Stimulated activated CD8-positive, alpha-beta memory T cell treated with anti-CD3 and anti-CD28 coated beads, Interleukin-15, amount 100 ng/mL, for 4 hours (primary cell): ENCODE measurements around the gene FBXL17.

Experiments used
- DNase-seq, 2 donors: peaks; one replicate each; pipeline ENCODE4 v3.0.0-alpha.2; 2020; ENCODE audit warnings: low read depth in 2 of 2

The FBXL17 gene

DNA sequence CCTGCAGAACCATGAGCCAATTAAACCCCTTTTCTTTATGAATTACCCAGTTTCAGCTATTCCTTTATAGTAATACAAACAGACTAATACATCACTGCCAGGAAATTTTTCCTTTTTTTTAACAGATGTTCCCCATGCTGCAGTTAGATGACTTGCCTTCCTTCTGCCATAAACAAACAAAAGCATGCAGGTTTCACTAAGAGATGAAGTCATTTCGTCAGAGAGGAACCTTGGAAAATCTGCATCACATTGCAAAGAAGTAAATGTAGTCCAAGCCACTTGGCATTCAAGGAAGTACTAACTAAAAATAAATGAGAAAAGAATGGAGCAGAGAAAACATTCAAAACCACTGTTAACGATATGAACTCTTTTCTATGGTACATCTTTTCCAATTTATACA, 517.1 kb downstream of the FBXL17 start:
- DNase-seq, result no peak

GRCh38 chr5:107863125-107863524, 518.8 kb downstream of the FBXL17 start:
- no peak for DNase-seq

DNA sequence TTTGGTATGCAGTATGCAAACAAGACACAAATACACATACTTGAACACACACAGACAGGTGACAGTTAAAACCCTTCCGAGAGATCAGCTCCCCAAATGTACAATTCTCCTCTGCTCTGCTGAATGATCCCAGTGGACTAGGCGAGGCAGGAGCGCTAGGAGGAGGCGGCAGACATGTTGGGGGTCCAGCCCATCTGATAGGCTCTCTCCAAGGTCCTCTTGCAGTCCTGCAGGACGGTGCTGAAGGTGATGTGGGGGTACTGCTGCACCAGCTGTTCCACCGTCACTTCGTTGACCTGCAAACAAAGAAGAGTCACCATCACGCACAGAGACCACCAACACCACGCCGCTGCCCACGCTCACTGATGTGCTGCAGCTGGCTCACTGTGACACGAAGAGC, 520.3 kb downstream of the FBXL17 start:
- no peak for DNase-seq

DNA sequence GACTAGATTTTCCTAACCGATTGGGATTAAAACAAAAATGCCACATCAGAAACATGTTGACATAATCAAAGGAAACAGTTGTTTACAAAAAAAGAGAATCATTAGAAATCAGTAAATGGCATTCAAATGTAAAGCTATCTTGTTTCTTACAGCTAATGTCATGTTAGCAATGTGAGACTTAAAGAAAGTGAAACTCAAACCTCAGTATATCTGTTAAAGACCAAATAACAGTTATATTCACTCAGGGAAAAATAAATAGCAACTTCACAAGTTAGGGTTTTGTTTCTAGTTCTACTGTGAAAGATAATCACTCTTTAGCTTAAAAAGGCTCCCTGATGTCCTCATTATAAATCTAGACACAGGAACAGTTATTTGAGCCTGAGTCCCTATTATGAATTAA, 521.9 kb downstream of the FBXL17 start:
- no peak for DNase-seq

DNA sequence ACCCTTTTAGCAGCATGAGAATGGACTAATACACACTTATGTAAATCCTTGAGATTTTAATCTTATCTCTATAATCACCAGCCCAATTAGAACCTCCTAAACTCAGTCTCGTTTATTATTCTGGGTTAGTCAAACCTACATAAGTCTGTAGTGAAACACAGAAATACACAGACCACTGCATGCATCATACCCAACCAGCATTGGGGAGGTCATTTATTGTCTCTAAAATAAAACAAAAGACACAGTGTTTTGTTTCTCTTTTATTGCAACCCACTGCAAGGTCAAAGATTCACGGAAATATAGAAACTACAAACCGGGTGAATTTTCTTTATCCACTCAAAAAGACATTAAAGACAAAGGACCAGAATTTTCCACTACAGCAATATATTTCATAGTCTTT, 523.1 kb downstream of the FBXL17 start:
- no peak for DNase-seq

DNA sequence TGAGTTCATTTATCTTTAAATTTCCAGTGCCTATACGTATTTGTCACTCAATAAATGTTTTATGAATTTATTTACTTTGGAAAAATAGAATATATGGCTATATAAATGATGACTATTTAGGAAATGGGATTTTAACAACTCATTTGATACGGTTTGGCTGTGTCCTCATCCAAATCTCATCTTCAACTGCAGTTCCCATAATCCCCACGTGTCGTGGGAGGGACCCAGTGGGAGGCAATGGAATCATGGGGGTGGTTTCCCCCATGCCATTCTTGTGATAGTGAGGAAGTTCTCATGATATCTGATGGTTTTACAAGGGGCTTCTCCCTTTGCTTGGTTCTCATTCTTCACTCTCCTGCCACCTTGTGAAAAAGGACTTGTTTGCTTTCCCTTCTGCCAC, 523.6 kb downstream of the FBXL17 start:
- no peak for DNase-seq

DNA sequence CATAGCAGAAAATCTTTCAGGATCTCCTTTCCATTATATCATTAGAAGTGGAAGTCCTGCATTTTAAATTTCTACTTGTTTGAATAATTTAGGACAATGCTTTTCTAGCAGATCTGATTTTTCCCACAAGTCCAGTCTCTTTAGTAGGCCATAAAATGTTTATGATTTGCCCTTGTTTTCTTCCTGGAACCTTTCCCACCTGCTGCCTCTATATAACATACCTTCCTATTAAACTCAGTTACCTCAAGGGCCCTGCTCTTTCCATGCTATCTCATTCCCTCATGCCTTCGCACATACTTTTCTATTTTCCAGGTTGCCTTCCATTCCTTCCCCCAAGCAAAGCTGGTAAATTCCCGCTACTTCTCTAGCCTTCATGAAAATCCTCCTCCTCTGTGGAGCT, 524.1 kb downstream of the FBXL17 start:
- DNase-seq, result no peak

- no peak for DNase-seq
Measured at GRCh38 chr5:107855171-107855570, 526.7 kb downstream of the FBXL17 start.

DNA sequence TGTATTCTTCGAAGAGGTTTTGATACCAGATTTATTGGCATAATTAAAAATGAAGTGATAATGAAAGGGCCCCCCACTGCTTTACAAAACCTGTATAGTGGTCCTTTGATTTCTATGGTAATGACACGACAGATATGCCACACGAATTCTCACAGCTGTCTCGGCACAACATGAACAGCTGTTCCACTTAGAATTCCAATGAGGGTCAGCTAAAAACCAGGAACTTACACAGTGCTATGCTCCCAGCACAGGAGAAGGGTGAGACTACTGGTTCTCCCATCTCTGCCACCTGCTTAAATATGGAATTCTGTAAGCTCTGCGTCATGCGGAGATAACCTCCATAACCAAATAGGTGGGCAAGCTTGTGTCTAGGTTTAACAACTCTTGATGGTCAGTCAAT, 528.2 kb downstream of the FBXL17 start:
- DNase-seq, result no peak

GRCh38 chr5:107853031-107853430, 528.9 kb downstream of the FBXL17 start:
- DNase-seq, result no peak

- no peak for DNase-seq
Measured at GRCh38 chr5:107849118-107849517, 532.8 kb downstream of the FBXL17 start.

DNA sequence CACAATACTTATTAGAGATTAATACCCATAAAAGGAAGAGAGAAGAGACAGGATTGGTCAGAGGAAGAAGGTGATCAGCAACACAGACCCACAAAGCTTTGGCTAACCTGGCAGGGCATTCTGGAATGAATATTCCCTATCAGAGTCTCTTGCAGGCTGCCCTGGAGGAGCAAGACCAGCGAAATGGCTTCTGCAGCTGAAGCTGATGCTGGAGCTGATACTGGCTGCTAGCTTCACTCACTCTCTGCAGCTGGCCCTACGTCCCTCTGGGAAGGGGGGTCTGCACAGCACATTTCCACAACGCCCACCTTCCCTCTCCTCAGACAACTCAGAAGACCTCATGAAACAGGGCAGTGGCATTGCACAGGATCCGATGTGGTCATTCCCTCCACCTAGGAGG, 541.3 kb downstream of the FBXL17 start:
- DNase-seq, result no peak

DNA sequence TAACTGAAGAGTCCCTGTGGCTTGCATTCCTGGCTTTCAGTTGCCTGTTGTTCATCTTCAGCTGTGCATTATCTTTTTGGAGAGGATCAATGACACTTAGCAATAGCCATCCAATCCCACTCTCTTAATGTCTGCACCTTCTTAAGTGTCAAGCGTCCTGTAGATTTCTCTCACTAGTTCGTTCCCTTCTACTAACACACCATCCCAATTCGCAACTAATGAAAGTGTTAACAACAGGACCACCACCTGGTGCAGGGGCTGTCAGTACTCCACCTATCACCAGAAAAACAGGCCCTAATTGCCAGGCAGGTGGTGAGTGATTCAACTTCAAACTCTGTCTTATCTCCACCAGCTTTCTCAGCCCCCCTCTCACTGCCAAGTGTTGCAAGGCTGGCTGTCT, 541.7 kb downstream of the FBXL17 start:
- no peak for DNase-seq

- no peak for DNase-seq
Measured at GRCh38 chr5:107835096-107835495, 546.8 kb downstream of the FBXL17 start.

DNA sequence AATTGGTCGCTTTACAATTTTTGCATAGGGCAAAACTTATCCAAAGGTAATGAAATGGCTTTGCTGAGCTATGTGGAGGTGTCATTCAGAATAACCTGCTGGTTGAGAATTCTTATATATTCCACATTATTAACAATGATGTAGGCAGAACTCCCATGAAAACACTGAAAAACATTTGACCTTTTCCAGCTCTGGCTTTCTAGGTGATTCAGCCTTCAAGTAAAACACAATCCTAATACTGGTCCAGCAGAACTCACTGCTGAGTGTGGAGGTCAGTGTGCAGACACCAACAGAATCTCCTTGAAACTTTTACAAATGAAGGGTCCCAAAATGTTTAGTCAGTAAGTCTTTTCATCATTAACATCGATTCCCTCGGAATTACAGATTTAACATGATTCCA, 549.2 kb downstream of the FBXL17 start:
- no peak for DNase-seq

- DNase-seq, result no peak
Measured at GRCh38 chr5:107831612-107832395, 550.1 kb downstream of the FBXL17 start.

DNA sequence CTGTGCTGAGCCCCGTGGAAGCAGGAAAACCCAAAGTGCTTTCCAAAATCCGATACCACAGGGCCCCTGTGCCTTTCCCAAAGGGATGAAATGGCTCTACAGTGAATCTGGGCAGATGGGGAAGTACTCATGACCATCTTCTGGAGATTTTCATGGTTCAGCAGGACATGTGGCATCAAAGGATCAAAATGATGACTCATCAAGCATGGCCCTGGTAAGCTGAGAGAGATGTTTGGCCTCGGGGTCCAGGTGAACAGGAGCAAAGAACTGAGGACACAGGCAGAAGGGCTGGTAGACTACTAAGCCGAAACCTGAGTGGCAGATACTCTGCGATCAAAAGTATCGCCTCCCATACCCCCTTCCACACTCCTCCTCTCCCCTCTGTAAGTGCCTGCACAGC, 551.1 kb downstream of the FBXL17 start:
- DNase-seq, result no peak

- no peak for DNase-seq
Measured at GRCh38 chr5:107826311-107827000, 555.4 kb downstream of the FBXL17 start.

GRCh38 chr5:107824821-107825220, 557.1 kb downstream of the FBXL17 start:
- no peak for DNase-seq

DNA sequence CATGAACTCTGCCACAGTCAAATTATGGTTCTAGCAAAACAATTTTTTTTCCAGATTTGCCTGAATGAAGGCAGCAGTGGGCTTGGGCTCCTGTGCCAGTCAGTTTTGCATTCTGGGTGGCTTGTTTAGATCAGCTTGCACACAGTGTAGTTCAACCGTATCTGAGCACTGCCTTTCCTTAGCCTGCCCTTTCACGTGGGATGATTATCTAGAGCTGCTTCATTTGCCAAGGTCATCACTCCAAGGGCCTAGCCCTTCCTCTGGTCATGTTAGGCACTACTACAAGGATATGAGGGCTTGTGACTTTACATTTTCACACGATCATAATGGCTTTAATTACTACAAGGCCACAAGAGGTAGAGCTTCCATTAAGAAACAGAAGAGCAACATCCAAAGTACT, 560.6 kb downstream of the FBXL17 start:
- no peak for DNase-seq

DNA sequence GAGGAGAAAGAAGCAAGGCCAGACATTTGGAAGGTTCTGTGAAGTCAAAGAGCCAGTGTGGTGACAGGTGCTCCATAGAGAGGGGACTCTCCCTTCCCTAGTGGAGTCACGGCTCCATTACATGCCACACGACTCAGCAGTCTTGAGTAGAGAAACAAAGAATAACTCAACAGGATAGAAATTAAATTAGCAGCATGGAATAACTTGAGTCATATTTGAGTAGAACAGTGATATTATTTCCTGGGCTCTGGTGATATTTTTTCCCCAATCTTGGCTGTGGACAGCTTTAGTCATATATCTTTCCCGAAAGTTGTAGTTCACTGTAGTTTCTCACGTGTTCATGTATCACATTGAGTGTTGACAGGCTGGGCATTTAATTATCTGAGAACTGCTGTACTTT, 561.5 kb downstream of the FBXL17 start:
- no peak for DNase-seq

GRCh38 chr5:107817951-107818350, 563.9 kb downstream of the FBXL17 start:
- DNase-seq, result no peak

DNA sequence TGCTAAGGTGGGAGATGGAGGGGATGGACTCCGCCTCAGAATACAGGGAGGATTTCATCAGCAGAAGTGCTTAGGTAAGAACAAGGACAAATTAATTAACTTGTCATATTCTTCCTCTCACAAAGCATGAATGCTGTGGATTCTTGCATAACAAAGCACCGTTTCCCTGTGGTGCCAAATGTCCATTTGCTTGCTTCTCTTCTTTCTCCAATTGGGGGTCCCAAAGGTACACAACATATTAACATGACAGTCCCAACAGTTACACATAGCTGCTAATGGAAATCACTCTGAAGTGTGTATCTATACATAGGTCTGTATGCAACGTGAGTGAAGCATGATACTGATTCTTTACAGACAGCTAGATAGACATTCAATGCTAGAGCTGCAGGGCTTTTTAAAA, 564.5 kb downstream of the FBXL17 start:
- DNase-seq, result no peak

GRCh38 chr5:107815109-107815508, 566.8 kb downstream of the FBXL17 start:
- DNase-seq, result no peak
